Activated naive CD4-positive, alpha-beta T cell treated with anti-CD3 and anti-CD28 coated beads, Interleukin-2, amount 50 U/mL, for 24 hours (primary cell): ENCODE results near the gene NHERF2.
"Not testable (repeated sequence)": the region's sequence is repeated elsewhere in the genome, so short reads cannot be mapped to it uniquely, and the experiment has no call there.

ENCODE experiments used
- H3K27ac Mint-ChIP-seq: one replicate; pipeline ENCODE4 v1.8.0; 2021; ENCODE audit warnings: mild to moderate bottlenecking, mixed read lengths
- H3K27me3 Mint-ChIP-seq: one replicate; pipeline ENCODE4 v1.8.0; 2021; ENCODE audit warnings: mixed read lengths
- H3K36me3 Mint-ChIP-seq: one replicate; pipeline ENCODE4 v1.8.0; 2021; ENCODE audit warnings: mixed read lengths
- H3K4me1 Mint-ChIP-seq: one replicate; pipeline ENCODE4 v1.8.0; 2021; ENCODE audit warnings: mixed read lengths
- H3K4me3 Mint-ChIP-seq: one replicate; pipeline ENCODE4 v1.8.0; 2021; ENCODE audit warnings: mild to moderate bottlenecking, mixed read lengths
- H3K9me3 Mint-ChIP-seq: one replicate; pipeline ENCODE4 v1.8.0; 2021; ENCODE audit warnings: mixed read lengths

The NHERF2 gene

DNA sequence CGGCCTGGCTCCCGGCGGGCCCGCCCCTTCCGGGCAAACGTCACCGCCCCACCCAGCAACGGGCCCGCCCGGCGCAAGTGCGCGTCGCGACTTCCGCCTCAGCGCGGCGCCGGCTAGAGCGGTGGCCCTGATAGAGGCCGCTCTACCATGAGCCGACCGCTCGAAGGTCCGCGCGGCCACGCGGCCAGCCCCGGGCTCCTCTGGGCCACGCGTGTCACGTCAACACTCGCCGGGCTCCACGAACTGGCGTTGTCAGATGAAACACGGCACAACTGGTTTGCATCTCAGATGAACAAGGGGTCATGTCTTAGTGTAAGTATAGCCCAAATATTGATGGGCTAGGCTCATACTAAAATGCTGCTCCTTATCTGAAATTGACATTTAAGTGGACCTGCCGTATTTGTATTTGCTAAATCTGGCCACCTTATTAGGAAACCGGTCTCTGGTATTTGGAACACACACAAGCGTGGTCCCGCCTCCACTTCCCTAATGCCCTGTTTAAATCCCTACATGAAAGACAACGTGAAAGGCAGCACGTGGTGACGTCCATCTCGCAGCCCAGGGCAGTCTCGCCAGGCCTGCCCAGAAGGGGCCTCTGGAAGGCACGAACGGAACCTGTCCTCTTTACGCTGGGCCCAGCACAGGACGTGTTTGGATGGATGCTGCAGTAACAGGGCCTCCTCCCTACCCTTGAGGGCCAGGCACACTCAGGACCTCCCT, 16.8 kb upstream of the NHERF2 start, which contains the start of gene ZNF598:
TSS of gene ZNF598 (minus strand) at position 31 of the 720 bp plus-strand sequence.
- no peaks in the 10 kb centered on the region for H3K27me3 Mint-ChIP-seq
- peak within 1 kb of the TSS; percentile 93 for H3K27ac Mint-ChIP-seq
- H3K36me3 Mint-ChIP-seq, result peaks cover 2% of the 10 kb centered on the region
- no peaks in the 10 kb centered on the region for H3K9me3 Mint-ChIP-seq
- H3K4me1 Mint-ChIP-seq, result peaks cover 34% of the 10 kb centered on the region
- peak within 1 kb of the TSS; percentile 95 for H3K4me3 Mint-ChIP-seq

DNA sequence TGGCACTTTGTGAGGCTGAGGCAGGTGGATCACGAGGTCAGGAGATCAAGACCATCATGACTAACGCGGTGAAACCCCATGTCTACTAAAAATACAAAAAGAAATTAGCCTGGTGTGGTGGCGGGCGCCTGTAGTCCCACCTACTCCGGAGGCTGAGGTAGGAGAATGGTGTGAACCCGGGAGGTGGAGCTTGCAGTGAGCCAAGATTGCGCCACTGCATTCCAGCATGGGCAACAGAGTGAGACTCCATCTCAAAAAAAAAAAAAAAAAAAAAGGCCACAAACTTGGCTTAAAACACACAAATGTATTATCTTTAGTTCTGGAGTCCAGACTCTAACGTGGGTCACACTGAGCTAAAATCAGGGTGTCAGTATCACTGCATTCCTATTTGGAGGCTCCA, 15.0 kb upstream of the NHERF2 start:
- not testable (repeated sequence) for H3K36me3 Mint-ChIP-seq, H3K27ac Mint-ChIP-seq, H3K27me3 Mint-ChIP-seq, H3K9me3 Mint-ChIP-seq, H3K4me3 Mint-ChIP-seq
- H3K4me1 Mint-ChIP-seq, result peaks cover 27% of the 10 kb centered on the region

DNA sequence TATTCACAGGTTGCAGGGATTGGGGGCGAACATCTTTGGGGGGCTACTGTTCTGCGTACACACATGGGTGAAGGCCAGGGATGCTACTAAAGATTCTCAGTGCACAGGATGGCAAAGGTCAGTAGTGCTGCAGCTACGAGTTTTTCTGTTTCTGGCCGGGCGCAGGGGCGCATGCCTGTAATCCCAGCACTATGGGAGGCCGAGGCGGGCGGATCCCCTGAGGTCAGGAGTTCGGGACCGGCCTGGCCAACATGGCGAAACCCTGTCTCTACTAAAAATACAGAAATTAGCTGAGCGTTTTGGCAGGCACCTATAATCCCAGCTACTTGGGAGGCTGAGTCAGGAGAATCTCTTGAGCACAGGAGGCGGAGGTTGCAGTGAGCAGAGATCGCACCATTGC, 13.2 kb upstream of the NHERF2 start:
- Mint-ChIP-seq H3K36me3 (no peaks in the 10 kb centered on the region), H3K4me3 (no peak overlapping the region), H3K4me1 (peaks cover 9% of the 10 kb centered on the region), H3K9me3 (no peaks in the 10 kb centered on the region), H3K27me3 (no peaks in the 10 kb centered on the region), H3K27ac (no peak overlapping the region)

DNA sequence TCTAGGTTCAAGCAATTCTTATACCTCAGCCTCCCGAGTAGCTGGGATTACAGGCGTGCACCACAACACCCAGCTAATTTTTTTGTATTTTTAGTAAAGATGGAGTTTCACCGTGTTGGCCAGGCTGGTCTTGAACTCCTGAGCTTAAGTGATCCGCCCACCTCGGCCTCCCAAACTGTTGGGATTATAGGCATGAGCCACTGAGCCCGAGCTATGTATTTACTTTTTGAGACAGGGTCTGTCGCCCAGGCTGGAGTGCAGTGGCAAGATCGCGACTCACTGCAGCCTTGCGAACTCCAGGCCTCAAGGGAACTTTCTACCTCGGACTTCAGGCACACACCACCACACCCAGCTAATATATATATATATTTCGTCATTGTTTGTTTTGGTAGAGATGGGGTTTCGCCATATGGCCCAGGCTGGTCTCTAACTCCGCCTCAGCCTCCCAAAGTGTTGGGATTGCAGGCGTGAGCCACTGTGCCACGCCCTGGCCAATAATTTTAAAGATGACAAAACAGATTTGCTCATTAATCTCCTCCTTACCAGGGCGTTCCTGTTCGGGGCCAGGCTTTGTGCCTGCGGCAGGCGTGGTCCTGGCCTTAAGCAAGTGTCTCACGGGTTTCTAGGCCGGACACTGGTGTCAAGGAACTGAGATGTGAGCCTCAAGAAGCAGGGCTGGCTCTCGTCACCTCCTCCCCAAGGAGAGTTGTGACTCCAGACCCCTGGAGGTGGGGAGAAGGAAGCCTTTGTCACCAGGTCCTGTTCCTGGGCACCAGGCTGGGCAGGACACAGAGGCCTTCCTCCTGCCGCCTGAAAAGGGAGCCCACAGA, 11.4 kb upstream of the NHERF2 start:
- Mint-ChIP-seq H3K27ac (no peak overlapping the region), H3K4me1 (peaks cover 2% of the 10 kb centered on the region), H3K9me3 (no peaks in the 10 kb centered on the region), H3K4me3 (no peak overlapping the region), H3K36me3 (no peaks in the 10 kb centered on the region), H3K27me3 (peaks cover 3% of the 10 kb centered on the region)

DNA sequence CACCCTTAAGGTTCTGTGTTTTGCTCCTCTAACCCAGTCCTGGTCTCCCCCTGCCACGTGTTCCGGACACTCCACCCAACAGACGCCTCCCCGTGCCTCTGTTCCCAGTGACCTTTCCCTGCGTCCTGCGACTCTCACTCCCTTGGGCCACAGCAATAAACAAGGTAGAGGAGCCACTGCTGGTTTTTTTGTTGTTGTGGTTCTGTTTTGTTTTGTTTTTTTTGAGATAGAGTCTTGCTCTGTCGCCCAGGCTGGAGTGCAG, 10.8 kb upstream of the NHERF2 start:
- Mint-ChIP-seq H3K36me3 (no peaks in the 10 kb centered on the region), H3K9me3 (no peaks in the 10 kb centered on the region), H3K4me1 (no peaks in the 10 kb centered on the region)

DNA sequence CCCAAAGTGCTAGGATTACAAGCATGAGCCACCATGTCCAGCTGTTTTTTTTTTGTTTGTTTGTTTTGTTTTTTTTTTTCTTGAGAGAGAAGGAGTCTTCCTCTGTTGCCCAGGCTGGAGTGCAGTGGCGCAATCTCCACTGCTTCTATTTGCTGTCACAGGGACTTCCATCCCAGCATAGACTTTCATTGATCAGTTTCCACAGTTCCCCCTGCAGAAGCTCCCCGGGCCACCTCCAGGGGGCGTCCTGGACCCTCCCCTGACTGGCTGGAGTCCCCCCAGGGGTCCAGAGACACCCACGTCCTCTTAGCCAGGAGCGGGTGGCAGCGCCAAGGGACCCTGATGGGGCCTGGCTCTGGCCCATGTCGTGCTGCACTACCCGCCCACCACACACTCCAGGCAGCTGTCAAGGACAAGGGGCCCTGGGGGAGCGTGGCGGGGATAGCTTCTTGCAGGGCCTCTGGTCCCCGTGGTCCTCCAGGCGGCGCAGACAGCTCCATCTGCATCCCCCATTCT, 10.2 kb upstream of the NHERF2 start:
- Mint-ChIP-seq H3K27me3 (peaks cover 7% of the 10 kb centered on the region), H3K9me3 (no peaks in the 10 kb centered on the region), H3K4me3 (no peak overlapping the region), H3K4me1 (no peaks in the 10 kb centered on the region), H3K27ac (no peak overlapping the region), H3K36me3 (no peaks in the 10 kb centered on the region)

More for the DNA sequence above, 10.8 kb upstream of the NHERF2 start:
- Mint-ChIP-seq H3K27me3 (peaks cover 7% of the 10 kb centered on the region), H3K27ac (no peak overlapping the region), H3K4me3 (no peak overlapping the region)

DNA sequence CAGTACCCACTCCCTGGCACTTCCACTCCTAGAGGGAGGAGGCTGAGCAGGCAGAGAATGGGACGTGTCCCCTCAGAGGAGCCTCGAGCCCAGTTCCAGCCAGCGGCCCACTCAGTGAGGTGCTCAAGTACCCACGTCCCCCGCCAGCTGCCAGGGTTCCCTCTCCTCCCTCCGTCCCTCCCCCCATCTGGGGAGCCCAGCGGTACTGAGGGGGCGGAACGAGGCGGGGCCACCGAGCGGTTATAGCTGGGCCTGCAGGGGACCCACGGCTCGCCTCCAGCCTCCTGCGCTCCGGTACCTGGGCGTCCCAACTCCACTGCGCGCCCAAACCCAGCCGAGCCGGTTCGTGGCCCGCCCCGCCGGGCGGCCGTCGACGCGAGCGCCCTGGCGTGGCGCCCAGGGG, 7.2 kb upstream of the NHERF2 start, which contains the start of gene NPW:
TSS of gene NPW (plus strand) at position 268 of the 403 bp plus-strand sequence.
- no peaks in the 10 kb centered on the region for H3K36me3 Mint-ChIP-seq
- H3K9me3 Mint-ChIP-seq, result no peaks in the 10 kb centered on the region
- H3K4me1 Mint-ChIP-seq, result no peaks in the 10 kb centered on the region
- H3K27me3 Mint-ChIP-seq, result peaks cover 11% of the 10 kb centered on the region
- no peak within 1 kb of the TSS for H3K27ac Mint-ChIP-seq
- H3K4me3 Mint-ChIP-seq, result no peak within 1 kb of the TSS

DNA sequence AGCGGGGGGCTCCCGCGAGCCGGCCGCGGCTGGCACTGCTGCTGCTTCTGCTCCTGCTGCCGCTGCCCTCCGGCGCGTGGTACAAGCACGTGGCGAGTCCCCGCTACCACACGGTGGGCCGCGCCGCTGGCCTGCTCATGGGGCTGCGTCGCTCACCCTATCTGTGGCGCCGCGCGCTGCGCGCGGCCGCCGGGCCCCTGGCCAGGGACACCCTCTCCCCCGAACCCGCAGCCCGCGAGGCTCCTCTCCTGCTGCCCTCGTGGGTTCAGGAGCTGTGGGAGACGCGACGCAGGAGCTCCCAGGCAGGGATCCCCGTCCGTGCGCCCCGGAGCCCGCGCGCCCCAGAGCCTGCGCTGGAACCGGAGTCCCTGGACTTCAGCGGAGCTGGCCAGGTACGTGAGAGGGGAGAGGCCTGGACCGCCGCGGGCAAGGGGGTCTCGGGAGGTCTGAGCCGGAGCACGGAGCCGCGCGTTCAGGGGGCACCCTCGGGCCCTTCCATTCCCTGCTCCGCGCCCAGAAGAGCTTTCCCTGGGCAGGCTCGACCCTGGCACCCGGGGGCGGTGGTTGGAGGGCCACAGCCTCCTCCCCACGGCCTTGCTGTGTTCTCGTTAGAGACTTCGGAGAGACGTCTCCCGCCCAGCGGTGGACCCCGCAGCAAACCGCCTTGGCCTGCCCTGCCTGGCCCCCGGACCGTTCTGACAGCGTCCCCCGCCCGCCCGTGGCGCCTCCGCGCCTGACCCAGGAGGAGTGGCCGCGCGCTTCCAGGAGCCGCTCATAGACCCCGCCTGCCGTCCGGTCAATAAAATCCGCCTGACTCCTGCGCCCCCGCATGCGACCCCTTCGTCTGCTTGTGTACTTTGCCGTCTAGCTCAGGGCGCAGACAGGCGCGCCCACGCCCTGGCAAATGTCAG, 6.5 kb upstream of the NHERF2 start:
- no peak overlapping the region for H3K27ac Mint-ChIP-seq
- no peak overlapping the region for H3K4me3 Mint-ChIP-seq

DNA sequence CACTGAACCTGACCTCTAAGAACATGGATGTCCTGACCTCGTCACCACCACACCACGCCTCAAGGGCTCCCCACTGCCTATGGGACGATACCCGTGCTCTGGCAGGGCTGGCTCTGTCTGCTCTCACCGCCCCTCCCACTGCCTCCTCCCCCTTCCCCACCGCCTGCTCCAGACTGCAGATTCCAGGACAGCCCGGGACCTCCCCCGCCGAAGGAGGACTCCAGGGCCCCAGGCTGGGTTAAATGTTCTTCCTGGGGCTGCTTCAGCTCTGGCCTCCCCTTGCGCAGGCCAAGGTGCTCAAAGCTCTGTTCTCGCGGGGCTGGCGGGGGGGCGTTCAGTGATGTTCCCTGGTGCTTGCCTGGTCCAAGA, 4.0 kb upstream of the NHERF2 start:
- Mint-ChIP-seq H3K27ac (peak overlapping the region; percentile 25), H3K36me3 (no peaks in the 10 kb centered on the region), H3K9me3 (no peaks in the 10 kb centered on the region), H3K4me3 (peak overlapping the region; percentile 27), H3K27me3 (peaks cover 11% of the 10 kb centered on the region), H3K4me1 (peaks cover 4% of the 10 kb centered on the region)

More for the DNA sequence above, 6.5 kb upstream of the NHERF2 start:
- H3K36me3 Mint-ChIP-seq, result no peaks in the 10 kb centered on the region
- no peaks in the 10 kb centered on the region for H3K9me3 Mint-ChIP-seq
- peaks cover 11% of the 10 kb centered on the region for H3K27me3 Mint-ChIP-seq
- H3K4me1 Mint-ChIP-seq, result no peaks in the 10 kb centered on the region

DNA sequence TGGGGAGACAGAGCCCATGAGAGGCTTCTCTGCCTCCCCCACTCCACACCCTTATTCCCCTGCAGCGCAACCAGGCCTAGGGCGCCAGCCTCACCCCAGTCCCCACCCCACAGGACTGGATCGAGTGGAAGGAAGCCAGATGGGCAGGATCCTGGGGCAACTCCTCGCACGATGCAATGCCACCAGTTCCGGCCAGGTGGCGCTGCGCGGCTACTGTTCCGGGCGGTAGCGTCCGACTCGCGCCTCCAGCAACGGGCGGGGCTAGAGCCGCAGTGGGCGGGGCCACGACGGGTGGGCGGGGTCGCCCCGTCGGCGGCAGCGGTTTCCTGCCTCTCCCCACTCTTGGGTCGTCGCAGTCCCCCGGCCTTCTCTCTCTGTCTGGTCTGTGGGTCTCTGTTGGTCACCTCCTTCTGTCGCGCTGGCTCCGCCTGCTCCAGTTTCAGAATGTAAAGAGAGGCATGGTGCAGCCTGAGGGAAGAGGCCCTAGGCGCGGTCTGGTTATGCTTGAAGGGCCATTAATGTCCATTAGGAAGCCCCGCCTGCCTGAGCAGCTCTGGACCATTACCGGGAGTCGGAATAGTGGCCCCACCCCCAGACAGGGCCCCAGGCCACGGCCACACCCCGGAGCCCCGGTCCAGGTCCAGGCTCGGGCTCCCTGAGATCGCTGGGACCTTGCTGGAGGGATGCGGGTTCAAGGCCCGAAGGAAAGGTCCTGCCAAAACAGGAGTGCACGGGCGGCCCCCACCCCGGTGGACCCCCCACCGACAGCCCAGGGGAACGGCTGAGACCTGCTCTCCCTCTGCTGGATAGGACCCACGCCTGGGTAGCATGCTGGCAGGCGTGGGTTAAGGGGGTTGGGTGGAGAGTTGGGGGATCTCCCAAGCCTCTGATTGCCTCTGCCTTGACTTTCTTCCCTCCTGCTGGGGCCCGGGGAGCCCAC, 3.3 kb upstream of the NHERF2 start:
- Mint-ChIP-seq H3K27me3 (peaks cover 11% of the 10 kb centered on the region), H3K36me3 (no peaks in the 10 kb centered on the region), H3K27ac (no peak overlapping the region), H3K9me3 (no peaks in the 10 kb centered on the region), H3K4me1 (peaks cover 4% of the 10 kb centered on the region), H3K4me3 (peak overlapping the region; percentile 4)

DNA sequence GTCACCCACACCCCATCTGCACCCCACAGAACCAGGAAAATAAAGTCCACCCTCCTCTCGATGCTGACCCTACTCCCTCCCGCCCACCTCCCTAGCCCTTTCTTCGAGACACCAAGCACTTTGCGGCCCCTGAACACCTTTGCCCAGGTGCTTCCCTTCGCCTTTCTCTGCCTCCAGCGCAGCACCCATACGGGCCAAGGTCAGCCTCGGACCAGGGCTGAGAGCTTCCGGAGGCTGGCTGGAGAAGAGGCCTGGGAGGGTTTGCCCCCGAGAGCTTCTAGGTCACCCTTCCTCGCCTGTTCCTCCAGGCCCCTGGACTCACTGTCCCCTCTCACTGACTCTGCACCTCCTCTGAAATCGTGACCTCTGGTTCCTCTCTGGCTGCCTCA, 2.7 kb upstream of the NHERF2 start:
- H3K4me3 Mint-ChIP-seq, result no peak overlapping the region
- H3K27ac Mint-ChIP-seq, result peak overlapping the region; percentile 19
- H3K27me3 Mint-ChIP-seq, result peaks cover 8% of the 10 kb centered on the region
- H3K9me3 Mint-ChIP-seq, result no peaks in the 10 kb centered on the region
- no peaks in the 10 kb centered on the region for H3K36me3 Mint-ChIP-seq
- peaks cover 4% of the 10 kb centered on the region for H3K4me1 Mint-ChIP-seq

DNA sequence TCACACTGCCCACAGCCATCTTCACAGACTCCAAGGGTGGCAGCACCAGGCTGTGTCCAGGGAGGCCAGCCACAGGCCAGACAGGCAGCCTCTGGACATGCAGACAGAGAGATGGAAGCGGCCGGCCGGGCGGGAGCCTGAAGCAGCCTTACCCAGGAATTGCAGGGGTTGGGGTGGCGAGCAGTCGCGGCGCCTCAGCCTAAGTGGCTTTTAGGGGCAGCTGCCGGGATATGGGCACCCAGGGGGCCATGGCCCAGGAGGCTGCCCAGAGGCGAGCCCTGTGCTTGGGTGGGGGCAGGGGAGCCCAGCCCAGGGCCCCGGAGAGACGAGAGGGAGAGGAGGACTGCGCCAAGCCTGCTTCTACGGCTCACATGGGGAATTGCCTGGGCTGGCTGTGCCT, 1.5 kb upstream of the NHERF2 start:
- Mint-ChIP-seq H3K27ac (no peak overlapping the region), H3K4me3 (no peak overlapping the region), H3K27me3 (peaks cover 8% of the 10 kb centered on the region)

DNA sequence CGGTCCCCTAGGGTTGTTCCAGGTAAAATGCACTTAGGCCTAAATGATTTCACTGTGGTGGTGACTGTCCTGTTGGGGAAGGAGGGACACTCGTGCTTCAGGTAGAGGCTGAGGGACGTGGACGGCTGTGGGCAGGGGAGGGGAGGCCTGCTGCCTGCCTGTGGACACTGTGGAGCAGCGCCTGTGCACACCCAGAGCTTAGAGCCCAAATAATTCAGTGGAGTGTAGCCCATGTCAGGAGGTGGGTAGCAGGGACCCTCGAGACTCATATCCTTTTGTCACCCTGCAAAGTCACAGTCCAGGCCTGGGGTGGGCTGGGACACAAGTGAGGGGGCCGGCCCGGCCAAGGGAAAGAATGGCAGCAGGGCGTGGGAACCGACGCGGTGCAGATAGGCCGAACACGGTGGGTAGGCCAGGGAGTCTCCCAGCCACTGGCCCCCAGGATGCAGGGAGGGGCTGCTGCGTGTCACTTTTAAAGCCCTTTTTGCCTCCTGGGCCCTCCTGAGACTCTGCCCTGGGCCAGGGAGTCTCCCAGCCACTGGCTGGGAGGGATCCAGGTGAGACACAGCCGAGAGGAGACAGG, 733 bp upstream of the NHERF2 start:
- Mint-ChIP-seq H3K4me3 (peak overlapping the region; percentile 49), H3K27me3 (peaks cover 5% of the 10 kb centered on the region), H3K4me1 (peaks cover 4% of the 10 kb centered on the region), H3K27ac (no peak overlapping the region), H3K9me3 (no peaks in the 10 kb centered on the region), H3K36me3 (no peaks in the 10 kb centered on the region)

More for the DNA sequence above, 1.5 kb upstream of the NHERF2 start:
- no peaks in the 10 kb centered on the region for H3K36me3 Mint-ChIP-seq
- H3K4me1 Mint-ChIP-seq, result peaks cover 4% of the 10 kb centered on the region
- no peaks in the 10 kb centered on the region for H3K9me3 Mint-ChIP-seq
